Skin epidermis (tissue), 12 donors: ENCODE measurements around the gene PLPP3.
"Not testable (repeated sequence)": the region's sequence is repeated elsewhere in the genome, so short reads cannot be mapped to it uniquely, and the experiment has no call there.

Source experiments
- H3K27ac ChIP-seq, 21 experiments: fragments of 200-600 bp; sonication (generic) in 11 of 21; one replicate each; pipeline ENCODE4 v1.5.0; 2020; ENCODE audit warnings: mild to moderate bottlenecking in 3 of 21, inconsistent platforms in 2 of 21, moderate library complexity in 2 of 21
- H3K4me3 ChIP-seq, 7 experiments: fragments of 200-600 bp; sonication (generic) in 2 of 7; one replicate each; pipeline ENCODE4 v1.5.0; 2020; ENCODE audit warnings: inconsistent platforms in 2 of 7, mild to moderate bottlenecking in 2 of 7, moderate library complexity in 1 of 7

The PLPP3 gene

DNA sequence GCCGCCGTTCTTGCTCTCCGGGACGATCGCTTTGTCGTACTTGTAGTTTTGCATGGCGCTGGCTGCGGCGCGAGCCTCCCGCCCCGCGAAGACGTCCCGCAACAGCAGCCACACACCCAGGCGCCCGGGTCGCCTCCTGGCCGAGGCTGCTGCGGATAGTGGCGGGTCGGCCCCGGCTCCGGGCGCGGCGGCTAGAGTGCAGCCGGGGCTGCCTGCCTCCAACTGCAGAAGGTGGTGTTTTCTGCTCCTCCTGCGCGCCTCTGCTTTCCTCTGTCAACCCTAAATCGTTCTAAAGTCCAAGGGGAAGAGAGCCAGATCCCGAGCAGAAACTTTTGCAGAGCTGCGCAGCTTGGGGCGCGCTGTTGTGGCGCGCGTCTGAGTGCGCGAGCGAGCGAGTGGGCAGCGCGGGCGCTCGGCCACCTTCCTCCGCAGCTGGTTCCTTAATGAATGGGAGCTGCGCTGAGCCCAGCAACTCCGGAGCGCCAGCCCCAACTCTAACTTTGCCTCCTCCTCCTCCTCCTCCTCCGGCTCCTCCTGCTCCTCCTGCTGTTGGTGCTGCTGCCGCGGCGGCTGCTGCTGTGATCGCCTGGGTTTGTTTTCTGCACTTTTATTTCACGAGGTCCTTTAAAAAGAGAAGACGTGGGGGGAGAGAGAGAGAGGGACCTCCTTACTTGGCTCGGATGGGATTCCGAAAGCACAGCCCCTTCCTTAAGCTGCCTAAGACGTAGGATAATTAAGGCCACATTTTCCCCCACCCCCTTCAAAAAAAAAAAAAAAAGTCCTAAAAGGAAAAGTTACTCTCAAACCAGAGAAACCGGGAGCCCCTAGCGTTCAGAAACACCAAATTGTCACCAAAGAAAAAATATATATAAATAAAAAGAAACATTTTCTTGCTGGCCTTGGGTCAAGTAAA lies at the start of gene PLPP3:
PLPP3 (minus strand) TSS at position 601 of the 913 bp plus-strand sequence; CDS start at position 54, 547 bp downstream.
- peak within 1 kb of the TSS; percentile 58 to 86 (median 78) for H3K4me3 ChIP-seq
- peak within 1 kb of the TSS; percentile 56 to 97 (median 88) for H3K27ac ChIP-seq

DNA sequence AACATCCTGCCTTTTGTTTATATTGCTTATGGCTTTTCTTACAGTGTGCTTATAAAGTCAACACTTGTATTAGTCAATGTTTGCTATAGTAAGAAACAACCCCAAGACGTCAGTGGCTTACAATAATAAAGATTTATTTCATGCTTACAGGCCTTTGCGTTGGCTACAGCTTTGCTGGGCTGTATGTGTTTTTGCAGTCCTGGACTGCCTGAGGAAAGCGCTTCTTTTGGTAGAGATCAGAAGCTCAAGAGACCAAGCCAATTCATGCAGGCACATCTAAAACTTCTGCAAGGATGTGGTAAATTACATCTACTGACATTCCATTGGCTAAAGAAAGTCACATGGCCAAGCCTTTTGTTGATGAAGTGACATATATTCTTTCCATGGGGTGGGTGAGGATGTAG lies 48.3 kb upstream of the PLPP3 start:
- Histone ChIP-seq H3K27ac (no peak overlapping the region), H3K4me3 (no peak overlapping the region)

DNA sequence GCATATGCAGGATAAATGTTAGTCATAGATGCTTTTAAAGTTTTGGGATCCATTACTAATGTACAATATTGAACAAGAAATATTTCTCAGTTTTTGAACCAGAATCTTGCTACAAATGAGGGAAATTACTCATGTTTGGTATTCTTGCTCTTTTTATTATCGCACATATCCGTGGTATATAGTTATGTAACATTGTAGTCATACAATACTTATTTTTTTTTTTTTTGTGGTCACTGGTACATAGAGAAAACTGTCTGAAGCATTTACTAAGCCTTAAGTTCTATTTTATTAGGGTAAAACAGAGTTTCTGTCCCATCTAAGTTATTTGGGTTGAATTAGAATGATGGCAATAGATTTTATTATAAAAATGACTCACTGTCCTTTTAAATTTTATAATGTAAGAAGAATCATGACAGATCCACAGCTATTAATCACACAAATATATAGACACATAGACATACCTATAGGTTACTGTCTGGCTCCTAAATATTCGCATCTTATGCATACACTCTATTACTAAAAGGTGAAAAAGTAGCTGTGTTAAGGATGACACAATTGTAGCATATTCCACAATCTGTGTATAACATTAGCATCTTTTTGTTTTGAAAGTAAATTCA lies 47.8 kb upstream of the PLPP3 start:
- no peak overlapping the region for H3K27ac ChIP-seq
- no peak overlapping the region for H3K4me3 ChIP-seq

DNA sequence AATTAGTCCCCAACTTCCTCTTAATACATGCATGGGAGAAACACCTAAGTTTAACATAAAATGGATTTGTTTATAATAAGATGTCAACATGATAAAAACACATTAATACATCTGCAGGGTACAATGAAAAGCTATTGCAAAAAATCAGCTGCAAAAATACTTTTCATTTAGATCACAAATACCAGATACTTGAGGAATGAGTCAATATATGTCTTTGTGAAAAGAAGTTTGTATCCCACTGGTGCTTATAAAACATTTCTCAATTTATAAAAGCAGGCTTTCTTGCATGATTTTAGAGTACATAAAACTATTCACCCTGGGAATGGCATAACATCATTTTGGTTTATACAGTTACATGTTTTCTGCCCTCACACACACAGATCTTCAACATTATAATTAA lies 47.2 kb upstream of the PLPP3 start:
- H3K4me3 ChIP-seq = no peak overlapping the region

DNA sequence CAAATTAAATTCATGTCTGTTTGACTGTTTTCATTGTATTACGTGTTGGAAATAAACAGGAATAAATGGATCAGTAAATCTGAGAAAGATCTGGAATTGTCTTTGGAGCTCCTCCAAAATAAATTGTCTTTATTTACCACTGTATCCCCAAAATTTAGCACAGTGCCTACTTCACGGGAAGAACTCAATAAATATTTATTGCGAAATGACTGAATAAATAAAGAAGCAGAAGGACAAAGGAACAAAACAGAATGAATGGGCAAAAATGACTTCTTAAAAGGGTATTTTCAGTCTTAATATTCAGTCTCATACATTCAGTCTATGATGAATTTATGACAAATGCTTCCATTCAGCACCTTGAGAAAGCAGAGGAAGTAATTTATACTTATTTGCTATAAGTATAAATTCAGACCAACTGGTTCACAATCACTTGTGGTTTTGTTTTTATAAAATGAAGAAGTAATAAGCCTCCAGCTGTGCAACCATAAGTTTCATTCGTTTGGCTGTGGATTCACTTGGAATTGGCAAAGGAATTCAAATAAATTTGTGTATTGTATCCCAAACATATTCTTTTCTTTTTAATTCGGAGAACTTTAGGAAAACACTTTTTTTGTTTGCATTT lies 46.6 kb upstream of the PLPP3 start:
- Histone ChIP-seq H3K4me3 (no peak overlapping the region), H3K27ac (no peak overlapping the region)

More for the DNA sequence above, 47.2 kb upstream of the PLPP3 start:
- H3K27ac ChIP-seq = no peak overlapping the region

DNA sequence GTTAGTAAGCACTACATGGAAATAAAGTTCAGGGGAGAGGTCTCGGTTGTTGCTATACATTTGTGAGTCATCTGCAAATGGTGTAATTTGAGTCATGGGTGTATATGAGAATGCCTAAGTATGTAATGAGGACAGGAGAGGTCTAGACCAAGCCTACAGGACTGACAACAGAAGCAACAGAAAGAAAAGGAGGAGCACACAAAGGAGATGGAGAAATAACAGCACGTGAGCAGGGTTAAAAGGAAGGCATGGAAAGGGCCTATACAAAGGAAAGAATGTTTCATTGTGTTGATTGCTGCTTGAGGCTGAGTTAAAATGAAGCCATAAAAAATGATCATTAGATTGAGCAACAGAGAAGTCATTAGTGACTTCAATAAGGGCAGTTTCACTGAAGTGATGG lies 37.8 kb upstream of the PLPP3 start:
- no peak overlapping the region for H3K27ac ChIP-seq
- H3K4me3 ChIP-seq = no peak overlapping the region

DNA sequence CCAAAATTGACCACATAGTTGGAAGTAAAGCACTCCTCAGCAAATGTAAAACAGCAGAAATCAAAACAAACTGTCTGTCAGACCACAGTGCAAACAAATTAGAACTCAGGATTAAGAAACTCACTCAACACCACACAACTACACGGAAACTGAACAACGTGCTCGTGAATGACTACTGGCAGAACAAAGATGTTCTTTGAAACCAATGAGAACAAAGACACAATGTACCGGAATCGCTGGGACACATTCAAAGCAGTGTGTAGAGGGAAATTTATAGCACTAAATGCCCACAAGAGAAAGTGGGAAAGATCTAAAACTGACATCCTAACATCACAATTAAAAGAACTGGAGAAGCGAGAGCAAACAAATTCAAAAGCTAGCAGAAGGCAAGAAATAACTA lies 31.4 kb upstream of the PLPP3 start:
- not testable (repeated sequence) for H3K4me3 ChIP-seq, H3K27ac ChIP-seq

DNA sequence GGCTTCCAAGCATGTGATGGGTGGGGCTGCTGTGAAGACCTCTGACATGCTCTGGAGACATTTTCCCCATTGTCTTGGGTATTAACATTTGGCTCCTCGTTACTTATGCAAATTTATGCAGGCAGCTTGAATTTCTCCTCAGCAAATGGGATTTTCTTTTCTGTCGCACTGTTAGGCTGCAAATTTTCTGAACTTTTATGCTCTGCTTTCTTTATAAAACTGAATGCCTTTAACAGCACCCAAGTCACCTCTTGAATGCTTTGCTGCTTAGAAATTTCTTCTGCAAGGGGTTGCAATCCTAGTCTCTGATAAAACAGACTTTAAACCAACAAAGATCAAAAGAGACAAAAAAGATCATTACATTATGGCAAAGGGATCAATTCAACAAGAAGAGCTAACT lies 30.7 kb upstream of the PLPP3 start:
- not testable (repeated sequence) for H3K4me3 ChIP-seq, H3K27ac ChIP-seq

DNA sequence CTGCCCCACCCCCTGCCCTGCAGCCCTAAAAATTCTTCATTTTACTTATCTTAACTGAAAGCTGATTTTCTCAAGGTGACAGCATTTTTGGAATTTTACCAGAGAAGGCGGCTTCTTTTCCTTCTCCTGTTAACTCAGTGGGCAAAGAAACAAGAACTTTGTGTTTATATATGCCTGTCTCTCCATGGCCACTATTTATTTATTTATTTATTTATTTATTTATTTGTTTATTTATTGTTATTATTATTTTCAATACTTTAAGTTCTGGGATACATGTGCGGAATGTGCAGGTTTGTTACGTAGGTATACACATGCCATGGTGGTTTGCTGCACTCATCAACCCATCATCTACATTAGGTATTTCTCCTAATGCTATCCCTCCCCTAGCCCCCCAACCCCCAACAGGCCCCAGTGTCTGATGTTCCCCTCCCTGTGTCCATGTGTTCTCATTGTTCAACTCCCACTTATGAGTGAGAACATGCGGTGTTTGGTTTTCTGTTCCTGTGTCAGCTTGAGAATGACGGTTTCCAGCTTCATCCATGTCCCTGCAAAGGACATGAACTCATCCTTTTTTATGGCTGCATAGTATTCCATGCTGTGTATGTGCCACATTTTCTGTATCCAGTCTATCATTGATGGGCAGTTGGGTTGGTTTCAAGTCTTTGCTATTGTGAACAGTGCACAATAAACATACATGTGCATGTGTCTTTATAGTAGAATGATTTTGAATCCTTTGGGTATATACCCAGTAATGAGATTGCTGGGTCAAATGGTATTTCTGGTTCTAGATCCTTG lies 16.2 kb upstream of the PLPP3 start:
- not testable (repeated sequence) for H3K4me3 ChIP-seq, H3K27ac ChIP-seq

DNA sequence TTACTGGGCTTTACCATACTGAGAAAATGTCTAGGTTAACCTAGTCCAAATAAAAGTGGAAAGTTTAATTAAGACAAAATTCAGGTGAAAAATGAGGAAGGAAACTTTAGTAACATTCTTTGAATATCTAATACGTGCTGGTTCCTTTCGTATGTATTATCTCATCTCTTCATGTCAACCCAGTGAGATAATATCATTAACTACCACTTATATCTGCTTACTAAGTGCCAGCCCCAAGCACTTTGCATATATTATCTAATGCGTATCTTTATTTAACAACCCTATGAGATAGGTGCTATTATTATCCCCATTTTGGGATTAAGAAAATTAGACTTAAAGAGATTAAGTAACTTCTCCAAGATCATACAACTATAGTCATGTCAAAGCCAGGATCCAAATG lies 12.5 kb upstream of the PLPP3 start:
- no peak overlapping the region for H3K4me3 ChIP-seq
- no peak overlapping the region for H3K27ac ChIP-seq

DNA sequence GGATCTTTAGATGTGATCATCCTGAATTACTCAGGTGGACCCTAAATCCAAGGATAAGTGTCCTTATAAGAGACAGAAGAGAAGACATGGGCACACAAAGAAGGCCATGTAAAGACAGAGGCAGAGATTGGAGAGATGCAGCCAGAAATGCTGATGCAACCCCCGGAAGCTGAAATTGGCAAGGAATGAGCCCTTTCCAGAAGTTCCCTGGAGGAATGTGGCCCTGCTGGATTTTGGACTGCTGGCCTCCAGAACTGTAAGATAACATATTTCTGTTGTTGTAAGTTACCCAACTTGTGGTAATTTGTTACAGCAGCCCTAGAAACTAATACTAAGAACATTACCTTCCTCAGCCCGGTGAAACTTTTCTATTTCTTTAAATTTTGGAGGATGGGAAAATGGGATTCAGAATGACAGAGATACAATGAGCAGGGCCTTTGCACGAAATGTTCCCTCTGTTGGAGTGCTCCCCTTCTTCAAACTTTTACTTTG lies 11.2 kb upstream of the PLPP3 start:
- Histone ChIP-seq H3K4me3 (no peak overlapping the region), H3K27ac (no peak overlapping the region)

DNA sequence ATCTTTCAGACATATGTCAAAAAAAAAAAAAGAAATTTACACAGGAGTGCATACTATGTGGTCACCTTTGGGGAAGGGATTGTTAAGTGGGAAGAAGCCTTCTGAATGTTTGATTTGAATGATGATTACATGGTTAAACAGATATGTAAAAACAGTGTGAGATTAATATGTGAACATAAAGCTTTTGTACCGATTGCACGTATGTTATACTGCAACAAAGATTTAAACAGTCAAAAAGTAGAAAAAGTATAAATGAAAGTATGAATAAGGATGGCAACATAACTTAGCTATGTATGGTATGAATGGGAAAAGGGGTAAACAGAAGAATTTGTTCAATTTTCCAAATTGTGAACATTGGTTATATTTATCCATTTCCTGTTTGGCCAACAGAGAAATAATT lies 10.0 kb upstream of the PLPP3 start:
- Histone ChIP-seq H3K27ac (no peak overlapping the region), H3K4me3 (no peak overlapping the region)

DNA sequence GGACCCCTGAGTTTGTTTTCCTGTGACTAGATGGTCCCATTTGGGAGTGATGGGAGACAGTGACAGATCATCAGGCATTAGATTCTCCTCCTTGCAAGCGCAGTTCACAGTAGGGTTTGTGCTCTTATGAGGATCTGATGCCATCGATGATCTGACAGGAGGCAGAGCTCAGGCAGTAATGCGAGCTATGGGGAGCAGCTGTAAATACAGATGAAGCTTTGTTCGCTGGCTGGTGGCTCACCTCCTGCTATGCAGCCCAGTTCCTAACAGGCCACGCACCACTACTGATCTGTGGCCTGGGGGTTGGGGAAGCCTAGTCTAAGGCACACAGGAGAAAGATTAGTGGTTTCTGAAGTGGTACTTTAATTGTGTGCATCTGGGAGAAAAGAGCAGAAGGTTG lies 7.1 kb upstream of the PLPP3 start:
- H3K4me3 ChIP-seq = no peak overlapping the region
- no peak overlapping the region for H3K27ac ChIP-seq

DNA sequence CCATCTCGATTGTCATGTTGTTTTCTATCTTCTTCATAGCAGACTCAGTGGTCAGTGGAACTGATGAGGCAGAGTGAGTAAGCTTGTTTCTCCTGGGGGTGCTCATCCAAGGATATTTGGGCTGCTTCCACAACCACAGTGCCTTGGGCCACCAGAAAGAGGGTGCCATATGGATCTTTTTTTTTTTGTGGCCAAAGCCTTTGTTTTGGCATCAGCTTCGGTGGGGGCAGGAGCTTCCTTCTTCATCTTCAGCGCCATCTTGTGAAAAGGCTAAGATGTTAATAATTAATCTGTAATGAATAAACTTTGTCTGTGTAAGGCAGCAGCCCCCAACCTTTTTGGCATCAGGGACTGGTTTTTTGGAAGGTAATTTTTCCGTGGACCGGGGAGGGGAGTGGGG lies 6.6 kb upstream of the PLPP3 start:
- Histone ChIP-seq H3K4me3 (no peak overlapping the region), H3K27ac (no peak overlapping the region)

DNA sequence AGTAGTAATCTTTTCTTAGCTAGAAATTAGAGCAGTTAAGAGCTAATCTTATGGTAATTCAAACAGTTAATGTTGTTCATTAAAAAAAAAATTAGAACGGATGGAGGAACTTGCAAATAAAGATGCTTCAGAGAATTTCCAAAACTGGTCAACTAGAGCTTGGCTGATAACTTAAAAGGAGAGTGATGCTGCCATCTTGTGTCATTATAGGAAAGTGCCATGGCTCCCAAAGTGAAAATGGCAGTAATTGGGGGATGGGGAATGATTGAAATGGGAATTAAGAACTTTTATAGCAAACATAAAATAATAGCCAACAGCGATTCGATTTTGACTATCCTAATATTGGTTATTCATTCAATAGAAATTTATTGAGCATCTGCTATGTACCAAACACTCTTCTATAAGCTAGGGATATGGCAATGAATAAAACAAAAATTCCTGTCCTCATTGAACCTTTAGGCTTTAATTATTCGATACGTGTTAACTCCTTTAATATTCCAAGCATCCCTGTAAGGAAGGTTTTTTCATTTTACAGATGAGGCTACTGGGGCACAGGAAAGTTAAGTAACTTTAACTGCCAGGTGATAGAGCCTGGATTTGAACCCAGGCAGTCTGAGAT lies 5.7 kb upstream of the PLPP3 start:
- Histone ChIP-seq H3K4me3 (no peak overlapping the region), H3K27ac (no peak overlapping the region)

DNA sequence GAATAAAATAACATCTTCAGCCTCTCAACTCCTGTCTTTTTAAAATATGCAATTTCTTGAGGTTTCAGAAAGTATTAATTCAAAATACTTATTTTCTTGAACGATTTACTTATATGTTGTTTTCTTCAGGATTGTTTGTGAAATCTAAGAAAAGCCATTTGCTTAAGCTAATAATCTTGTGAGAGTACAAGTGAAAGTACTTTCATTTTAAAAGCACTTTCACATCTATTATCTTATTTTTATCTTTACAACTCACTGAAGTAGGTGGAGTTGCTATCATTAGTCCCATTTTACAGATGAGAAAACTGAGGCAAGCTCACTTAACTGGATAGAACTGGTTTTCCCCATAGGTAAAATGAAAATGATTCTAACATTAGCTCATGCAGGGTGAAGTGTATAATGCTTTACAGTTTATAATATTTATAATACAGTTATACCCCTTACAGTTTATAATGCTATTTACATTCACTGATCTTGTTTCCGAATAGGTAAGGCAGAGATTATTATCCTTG lies 4.7 kb upstream of the PLPP3 start:
- Histone ChIP-seq H3K4me3 (no peak overlapping the region), H3K27ac (no peak overlapping the region)

DNA sequence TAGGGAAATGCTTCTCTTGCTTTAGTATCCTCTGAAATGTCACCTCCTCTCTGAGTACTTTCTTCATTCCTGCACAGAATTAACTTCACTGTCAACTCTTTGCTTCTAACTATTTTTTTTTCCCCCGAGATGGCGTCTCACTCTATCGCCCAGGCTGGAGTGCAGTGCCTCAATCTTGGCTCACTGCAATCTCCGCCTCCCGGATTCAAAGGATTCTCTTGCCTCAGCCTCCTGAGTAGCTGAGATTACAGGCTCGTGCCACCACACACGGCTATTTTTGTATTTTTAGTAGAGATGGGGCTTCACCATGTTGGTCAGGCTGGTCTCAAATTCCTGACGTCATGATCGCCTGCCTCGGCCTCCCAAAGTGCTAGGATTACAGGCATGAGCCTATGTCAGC lies 1.4 kb upstream of the PLPP3 start:
- Histone ChIP-seq H3K4me3 (no peak overlapping the region), H3K27ac (no peak overlapping the region)

DNA sequence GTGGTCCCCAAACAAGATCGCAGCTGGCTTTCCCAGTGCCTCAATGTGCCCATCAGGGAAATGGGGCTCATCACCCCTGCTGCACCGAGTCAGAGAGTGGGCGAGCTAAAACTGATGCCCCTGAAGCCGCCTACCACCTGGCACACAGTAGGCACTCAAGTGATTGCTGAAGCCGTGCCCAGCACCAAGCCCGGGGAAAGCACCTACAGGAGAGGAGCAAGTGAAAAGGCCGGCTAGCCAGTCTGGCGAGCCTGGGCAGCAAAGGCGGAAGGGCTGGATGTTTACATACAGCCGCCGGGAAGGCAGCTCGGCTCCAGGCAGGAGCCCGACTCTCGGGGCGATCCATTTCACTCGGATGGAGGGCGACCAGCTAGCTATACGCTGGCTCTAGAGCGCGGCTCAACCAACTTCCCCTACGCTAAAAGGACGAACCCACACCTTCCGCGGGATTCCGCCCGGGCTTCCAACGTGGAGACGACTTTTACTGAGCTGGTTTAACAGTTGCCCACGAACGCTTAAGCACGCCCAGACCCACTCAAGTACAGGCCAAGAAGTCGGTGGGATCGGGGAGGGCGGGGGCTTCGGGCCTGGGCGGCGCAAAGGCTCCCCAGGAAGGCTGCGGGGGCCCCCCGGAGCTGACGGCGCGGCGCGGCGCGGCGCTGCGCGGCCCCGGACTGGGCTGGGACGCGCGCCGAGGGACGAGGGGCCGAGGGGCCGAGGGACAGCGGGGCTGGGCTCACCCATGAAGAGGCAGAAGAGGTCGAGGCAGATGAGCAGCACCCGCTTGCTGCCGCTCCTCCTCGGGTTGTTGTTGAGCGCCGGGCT lies 1.0 kb downstream of the PLPP3 start:
- H3K4me3 ChIP-seq = peak overlapping the region; percentile 58 to 86 (median 78)
- H3K27ac ChIP-seq = peak overlapping the region; percentile 56 to 97 (median 88)
